ENCODE measurements around the gene TPPP3. TPM values are rescaled to one million over a fixed set of nuclear protein-coding genes. Genes with fewer than 3 reads are reported as not detected.

TPPP3 gene
- under 1 TPM in 1 of 2 donors, not detected in 1; 0.31 TPM for total RNA-seq

DNA sequence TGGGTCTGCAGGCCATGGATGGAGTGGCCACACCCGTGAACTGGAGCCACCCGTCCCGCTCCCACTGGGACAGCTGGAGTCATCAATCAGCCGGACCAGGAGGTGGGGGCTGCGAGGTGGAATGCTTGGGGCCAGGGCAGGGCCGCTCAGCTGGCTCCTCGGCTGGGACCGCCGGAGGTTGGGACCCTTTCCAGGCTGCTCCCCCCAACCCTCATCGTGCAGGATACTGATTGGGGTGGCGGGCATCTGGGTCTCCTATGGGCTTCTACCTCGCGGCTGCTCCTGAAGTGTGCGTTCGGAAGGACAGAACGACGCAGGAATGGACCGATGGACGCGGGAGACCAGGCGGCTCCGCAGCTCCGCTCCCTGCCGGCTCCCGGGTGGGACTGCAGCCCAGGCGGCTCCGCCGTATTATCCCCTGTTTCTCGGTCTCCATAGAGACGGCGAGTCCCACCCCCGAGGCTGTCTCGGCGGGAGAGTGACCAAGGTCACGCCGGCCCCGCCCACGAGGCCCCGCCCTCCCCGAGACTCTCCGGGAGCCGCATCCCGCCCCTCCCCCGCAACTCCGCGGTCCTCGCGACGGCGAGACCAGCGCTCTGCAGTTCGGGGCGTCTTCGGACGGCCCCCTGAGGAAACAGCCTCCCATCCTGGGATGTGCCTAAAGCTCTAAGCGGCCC lies at the start of gene TPPP3:
Gene TPPP3, minus strand, starts transcription at position 388 of the 677 bp plus-strand sequence. CDS start 2,387 bp downstream, outside the sequence.
- peaks cover 14 to 18% of the 10 kb centered on the region in 2 donors for H3K27me3 Mint-ChIP-seq
- ATAC-seq = peak; percentile 48 to 72
- H3K9me3 Mint-ChIP-seq = no peaks in the 10 kb centered on the region
- DNase-seq (ENCODE audit: low spot score) = peak; percentile 65
- H3K36me3 Mint-ChIP-seq = no peaks in the 10 kb centered on the region
- H3K4me3 Mint-ChIP-seq = peak within 1 kb of the TSS; percentile 78
- H3K4me1 Mint-ChIP-seq (ENCODE audit: low read depth in 2 of 2) = peaks cover 6 to 8% of the 10 kb centered on the region in 2 donors
- H3K27ac Mint-ChIP-seq = no peak within 1 kb of the TSS

DNA sequence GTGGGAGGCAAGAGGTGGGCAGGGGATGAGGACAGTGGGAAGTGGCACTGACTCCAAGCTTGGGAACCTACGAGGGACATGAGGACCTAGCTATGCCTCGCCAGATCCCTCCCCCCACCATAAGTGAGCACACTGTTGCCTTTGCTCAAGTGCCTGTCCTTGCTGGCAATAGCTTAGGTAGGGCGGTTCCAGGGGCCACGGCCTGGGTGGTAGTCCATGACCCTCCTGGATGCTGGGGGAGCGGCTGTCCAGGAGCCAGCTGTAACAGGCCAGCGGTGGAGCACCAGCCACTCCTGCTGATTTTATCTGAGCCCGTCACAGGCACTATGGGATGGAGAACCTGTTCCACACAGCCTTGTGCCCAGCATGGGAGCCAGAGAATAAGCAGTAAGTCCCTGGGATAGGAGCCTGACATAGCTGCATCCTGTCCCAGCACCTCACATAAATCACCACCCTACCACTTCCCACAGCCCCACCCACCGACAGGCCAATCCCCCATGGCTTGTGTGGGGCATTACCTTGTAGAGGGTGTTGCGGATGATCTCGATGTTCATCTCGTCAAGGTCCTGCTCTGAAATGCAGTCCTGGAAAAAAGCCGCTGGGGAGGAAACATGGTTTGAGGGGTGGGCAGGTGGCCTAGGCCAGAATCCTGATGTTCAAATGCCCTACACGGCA lies 49.4 kb upstream of the TPPP3 start:
- DNase-seq (ENCODE audit: low spot score) = no peak
- H3K27me3 Mint-ChIP-seq = no peaks in the 10 kb centered on the region
- H3K27ac Mint-ChIP-seq = no peak overlapping the region
- H3K36me3 Mint-ChIP-seq = peaks cover 6% of the 10 kb centered on the region
- peaks cover 9 to 28% of the 10 kb centered on the region in 2 donors for H3K4me1 Mint-ChIP-seq (ENCODE audit: low read depth in 2 of 2)
- H3K9me3 Mint-ChIP-seq = no peaks in the 10 kb centered on the region
- ATAC-seq = no peak
- no peak overlapping the region for H3K4me3 Mint-ChIP-seq

DNA sequence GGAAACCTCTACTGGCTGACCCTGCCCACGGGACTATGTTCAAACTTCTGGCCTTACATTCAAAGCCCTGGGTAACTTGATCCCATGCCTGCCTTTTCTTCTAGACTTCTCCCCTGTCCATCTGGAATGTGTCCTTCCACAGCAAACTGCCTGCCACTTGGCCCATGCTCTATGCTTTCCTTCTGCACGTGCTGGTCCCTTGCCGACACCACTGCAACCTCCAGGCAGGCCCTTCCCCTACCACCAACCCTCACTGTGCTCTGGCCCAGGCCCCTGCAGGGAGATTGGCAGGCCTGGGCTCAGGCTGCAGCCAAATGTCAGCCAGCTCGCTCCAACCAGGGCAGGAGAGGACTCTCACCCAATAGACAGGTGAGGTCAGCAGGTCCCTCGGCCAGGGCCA lies 48.6 kb upstream of the TPPP3 start:
- H3K9me3 Mint-ChIP-seq = no peaks in the 10 kb centered on the region
- H3K4me3 Mint-ChIP-seq = no peak overlapping the region
- H3K4me1 Mint-ChIP-seq (ENCODE audit: low read depth in 2 of 2) = peaks cover 17 to 33% of the 10 kb centered on the region in 2 donors
- DNase-seq (ENCODE audit: low spot score) (no peak), ATAC-seq (no peak)
- H3K27me3 Mint-ChIP-seq = no peaks in the 10 kb centered on the region
- no peak overlapping the region for H3K27ac Mint-ChIP-seq
- peaks cover 6% of the 10 kb centered on the region for H3K36me3 Mint-ChIP-seq

DNA sequence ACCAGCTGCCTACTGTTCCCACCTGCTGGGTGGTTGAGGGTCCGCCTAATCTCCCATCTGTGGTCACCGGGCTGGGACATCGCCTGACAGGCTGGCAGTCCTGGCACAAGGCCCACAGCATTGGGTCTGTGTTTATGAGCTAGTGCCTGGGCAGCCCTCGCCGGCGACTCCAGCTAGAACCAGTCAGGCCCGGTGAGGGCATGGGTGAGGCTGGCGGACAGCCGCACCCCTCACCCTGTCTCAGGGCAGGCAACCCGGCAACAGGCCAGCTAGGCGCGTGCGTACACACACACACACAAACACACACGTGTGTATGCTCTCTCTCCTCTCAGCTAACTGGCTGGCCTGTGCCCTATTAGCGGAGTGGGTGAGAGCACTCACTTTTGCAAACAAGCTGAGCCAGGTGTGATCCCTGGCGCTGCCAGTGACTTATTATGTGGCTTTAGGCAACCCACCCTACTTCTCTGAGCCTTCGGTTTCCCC lies 48.0 kb upstream of the TPPP3 start:
- no peaks in the 10 kb centered on the region for H3K9me3 Mint-ChIP-seq
- no peak overlapping the region for H3K4me3 Mint-ChIP-seq
- peaks cover 17 to 30% of the 10 kb centered on the region in 2 donors for H3K4me1 Mint-ChIP-seq (ENCODE audit: low read depth in 2 of 2)
- no peak overlapping the region for H3K27ac Mint-ChIP-seq
- no peak for DNase-seq (ENCODE audit: low spot score)
- ATAC-seq = no peak
- no peaks in the 10 kb centered on the region for H3K27me3 Mint-ChIP-seq
- peaks cover 6% of the 10 kb centered on the region for H3K36me3 Mint-ChIP-seq

DNA sequence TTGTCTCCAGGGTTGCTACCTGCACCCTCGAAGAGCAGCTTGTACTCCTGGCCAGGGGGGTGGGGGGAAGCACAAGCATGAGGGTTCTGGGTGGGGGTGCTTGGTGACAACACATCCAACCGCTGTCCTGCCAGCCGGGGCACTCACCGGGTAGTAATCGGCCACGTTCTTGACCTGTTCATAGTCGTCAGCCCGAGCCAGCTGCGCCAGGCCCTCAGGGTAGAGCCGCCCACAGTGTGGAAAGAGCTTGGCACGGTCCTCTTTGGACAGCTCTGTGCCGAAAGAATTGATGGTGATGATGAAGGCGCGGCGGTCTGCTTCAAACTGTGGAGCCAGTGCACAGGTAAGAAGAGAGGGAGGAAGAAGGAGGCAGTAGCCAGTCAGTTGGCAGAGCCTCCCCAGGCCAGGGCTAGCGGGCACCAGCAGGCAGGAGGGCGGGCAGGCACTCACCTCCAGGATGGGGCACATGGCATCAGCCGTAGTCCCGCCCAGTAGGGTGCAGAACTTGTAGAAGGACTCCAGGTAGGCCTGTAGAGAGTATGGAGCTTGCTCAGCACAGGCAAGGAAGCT lies 45.6 kb upstream of the TPPP3 start:
- Mint-ChIP-seq H3K27ac (no peak overlapping the region), H3K4me1 (ENCODE audit: low read depth in 2 of 2) (peaks cover 17 to 27% of the 10 kb centered on the region in 2 donors), H3K36me3 (peaks cover 6% of the 10 kb centered on the region), H3K4me3 (no peak overlapping the region), H3K9me3 (no peaks in the 10 kb centered on the region), H3K27me3 (no peaks in the 10 kb centered on the region)
- DNase-seq (ENCODE audit: low spot score) = no peak
- ATAC-seq = no peak

DNA sequence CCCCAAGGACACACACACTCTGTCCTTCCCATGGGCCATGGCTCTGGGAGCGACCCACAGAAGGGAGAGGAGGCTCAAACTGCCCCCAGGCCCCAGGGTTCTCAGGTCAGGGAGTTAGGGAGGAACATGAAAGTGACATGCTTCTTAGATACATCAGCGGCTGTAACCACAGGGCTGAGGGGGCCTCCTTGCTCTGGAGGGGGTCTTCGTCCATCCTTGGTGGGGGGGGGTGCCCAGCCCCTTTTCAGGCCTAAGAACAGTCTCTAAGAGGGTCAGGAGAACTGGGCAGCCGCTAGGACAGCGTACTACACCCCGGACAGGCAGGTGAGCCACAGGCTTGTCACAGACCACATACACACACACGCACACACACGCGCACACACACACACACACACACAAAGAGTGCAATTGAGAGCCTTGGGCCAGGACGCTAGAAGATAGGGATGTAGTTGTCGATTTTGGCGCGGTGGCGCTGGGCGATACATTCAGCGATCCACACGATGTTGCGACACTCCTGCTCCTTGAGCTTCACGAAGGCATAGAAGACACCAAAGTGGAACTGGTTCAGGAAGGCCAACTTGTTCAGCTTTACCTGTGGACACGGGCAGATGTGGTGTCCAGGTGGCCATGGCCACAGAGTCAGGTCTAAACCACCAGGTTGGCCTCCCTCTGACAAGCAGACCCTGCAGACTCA lies 44.9 kb upstream of the TPPP3 start:
- Mint-ChIP-seq H3K36me3 (peaks cover 6% of the 10 kb centered on the region), H3K27ac (peak overlapping the region in 1 of 2 donors; percentile 75)
- DNase-seq (ENCODE audit: low spot score) = no peak

DNA sequence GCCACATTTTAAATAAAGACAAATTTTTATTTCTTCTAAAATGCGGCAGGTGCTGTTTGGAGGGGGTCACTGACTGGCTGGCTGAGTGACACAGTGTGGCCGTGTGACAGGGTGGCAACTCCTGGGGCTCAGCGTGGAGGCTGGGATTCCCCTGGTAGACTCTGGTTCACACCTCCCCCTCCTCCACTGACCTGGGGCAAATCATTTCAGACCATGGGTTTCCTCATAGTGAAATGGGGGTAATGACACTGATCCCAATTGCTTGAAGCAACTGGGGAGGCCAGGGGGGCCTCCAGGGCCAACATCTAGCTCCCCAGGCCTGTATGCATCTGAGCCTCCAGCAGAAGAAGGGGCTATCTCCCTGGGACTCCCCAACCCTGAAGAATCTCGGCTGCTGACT lies 44.2 kb upstream of the TPPP3 start:
- Mint-ChIP-seq H3K36me3 (peaks cover 6% of the 10 kb centered on the region), H3K4me3 (peak overlapping the region; percentile 31), H3K27ac (peak overlapping the region in 1 of 2 donors; percentile 75), H3K9me3 (no peaks in the 10 kb centered on the region), H3K4me1 (ENCODE audit: low read depth in 2 of 2) (peaks cover 17 to 24% of the 10 kb centered on the region in 2 donors), H3K27me3 (peaks cover under 1 to 4% of the 10 kb centered on the region in 2 donors)
- DNase-seq (ENCODE audit: low spot score) = peak; percentile 83
- ATAC-seq = peak; percentile 89 to 92

More for the DNA sequence above, 44.9 kb upstream of the TPPP3 start:
- Mint-ChIP-seq H3K27me3 (peaks cover 0 to 2% of the 10 kb centered on the region in 2 donors), H3K4me1 (ENCODE audit: low read depth in 2 of 2) (peaks cover 17 to 24% of the 10 kb centered on the region in 2 donors), H3K4me3 (peak overlapping the region; percentile 31), H3K9me3 (no peaks in the 10 kb centered on the region)
- ATAC-seq = no peak

DNA sequence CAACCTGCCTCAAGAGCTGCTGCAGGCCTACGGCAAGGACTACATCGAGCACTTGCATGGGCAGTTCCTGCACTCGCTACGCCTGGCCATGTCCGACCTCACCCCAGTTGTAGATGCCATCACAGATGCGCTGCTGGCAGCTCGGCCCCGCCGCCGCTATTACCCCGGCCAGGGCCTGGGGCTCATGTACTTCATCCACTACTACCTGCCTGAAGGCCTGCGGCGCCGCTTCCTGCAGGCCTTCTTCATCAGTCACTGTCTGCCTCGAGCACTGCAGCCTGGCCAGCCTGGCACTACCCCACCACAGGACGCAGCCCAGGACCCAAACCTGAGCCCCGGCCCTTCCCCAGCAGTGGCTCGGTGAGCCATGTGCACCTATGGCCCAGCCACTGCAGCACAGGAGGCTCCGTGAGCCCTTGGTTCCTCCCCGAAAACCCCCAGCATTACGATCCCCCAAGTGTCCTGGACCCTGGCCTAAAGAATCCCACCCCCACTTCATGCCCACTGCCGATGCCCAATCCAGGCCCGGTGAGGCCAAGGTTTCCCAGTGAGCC lies 43.4 kb upstream of the TPPP3 start:
- ATAC-seq (no peak), DNase-seq (ENCODE audit: low spot score) (no peak)
- Mint-ChIP-seq H3K36me3 (peaks cover 6% of the 10 kb centered on the region), H3K9me3 (no peaks in the 10 kb centered on the region), H3K27ac (peak overlapping the region in 1 of 2 donors; percentile 75), H3K4me3 (no peak overlapping the region), H3K4me1 (ENCODE audit: low read depth in 2 of 2) (peaks cover 17 to 22% of the 10 kb centered on the region in 2 donors), H3K27me3 (peaks cover 6 to 7% of the 10 kb centered on the region in 2 donors)

DNA sequence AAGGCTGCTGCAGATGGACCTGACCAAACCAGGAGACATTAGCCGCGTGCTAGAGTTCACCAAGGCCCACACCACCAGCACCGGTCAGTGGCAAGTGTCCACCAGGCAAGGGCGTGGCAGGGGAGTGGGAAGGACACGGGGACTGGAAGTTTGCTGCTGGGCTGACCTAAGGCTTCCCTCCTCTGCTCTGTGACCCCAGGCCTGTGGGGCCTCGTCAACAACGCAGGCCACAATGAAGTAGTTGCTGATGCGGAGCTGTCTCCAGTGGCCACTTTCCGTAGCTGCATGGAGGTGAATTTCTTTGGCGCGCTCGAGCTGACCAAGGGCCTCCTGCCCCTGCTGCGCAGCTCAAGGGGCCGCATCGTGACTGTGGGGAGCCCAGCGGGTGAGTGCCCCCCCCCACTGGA lies 42.5 kb upstream of the TPPP3 start:
- Mint-ChIP-seq H3K27me3 (peaks cover 6 to 7% of the 10 kb centered on the region in 2 donors), H3K4me3 (no peak overlapping the region), H3K27ac (no peak overlapping the region), H3K4me1 (ENCODE audit: low read depth in 2 of 2) (peaks cover 17 to 22% of the 10 kb centered on the region in 2 donors), H3K36me3 (peaks cover 6% of the 10 kb centered on the region), H3K9me3 (no peaks in the 10 kb centered on the region)
- DNase-seq (ENCODE audit: low spot score) (no peak), ATAC-seq (no peak)

DNA sequence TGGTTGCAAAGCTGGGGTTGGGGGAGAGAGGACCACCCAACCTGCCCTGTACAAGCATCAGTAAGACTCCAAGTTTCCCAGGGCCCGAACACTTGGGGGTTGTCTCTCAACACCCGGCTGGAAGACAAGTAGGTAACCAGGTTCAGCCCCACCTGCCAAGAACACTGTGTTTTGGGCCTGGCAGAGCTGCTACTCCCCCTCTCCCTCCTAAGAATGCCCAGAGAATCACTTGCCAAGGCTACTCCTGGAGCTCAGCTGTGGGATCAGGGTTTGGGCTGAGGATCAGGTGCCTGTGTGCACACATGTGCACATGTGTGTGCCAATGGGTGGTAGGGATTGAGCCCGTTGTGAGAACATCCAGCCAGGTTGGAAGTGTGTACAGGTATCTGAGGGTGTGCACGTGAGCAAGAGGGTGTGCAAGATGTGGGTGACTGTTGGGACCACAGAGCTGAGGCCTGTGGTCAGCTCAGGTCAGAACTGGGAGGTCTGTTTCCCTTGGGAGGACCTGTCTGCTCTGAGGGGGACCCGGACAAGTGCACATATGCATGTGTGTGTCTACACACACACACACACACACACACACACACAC lies 39.9 kb upstream of the TPPP3 start:
- H3K36me3 Mint-ChIP-seq = no peaks in the 10 kb centered on the region
- DNase-seq (ENCODE audit: low spot score) (no peak), ATAC-seq (no peak)
- H3K4me1 Mint-ChIP-seq (ENCODE audit: low read depth in 2 of 2) = peaks cover 15 to 21% of the 10 kb centered on the region in 2 donors
- H3K27ac Mint-ChIP-seq = no peak overlapping the region
- peaks cover 17 to 23% of the 10 kb centered on the region in 2 donors for H3K27me3 Mint-ChIP-seq
- no peak overlapping the region for H3K4me3 Mint-ChIP-seq
- H3K9me3 Mint-ChIP-seq = no peaks in the 10 kb centered on the region

DNA sequence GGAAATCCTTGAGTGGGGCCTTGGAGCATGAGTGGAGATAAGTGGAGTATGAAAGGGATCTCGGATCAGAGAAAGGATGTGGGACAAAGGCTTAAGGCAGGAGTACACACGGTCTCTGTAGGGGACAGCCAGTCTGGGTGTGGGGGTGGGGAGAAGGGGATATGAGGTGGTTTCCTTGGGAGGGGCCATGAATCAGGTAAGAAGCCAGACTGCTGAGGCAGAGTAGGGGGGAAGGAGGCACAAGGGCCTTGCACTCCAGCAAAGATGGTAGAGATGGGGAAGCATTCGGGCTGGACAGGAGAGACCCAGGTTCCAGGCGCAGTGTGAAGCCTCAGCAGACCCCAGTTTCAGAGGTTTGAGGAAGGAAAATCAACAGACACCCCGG lies 39.2 kb upstream of the TPPP3 start:
- peaks cover 10 to 17% of the 10 kb centered on the region in 2 donors for H3K4me1 Mint-ChIP-seq (ENCODE audit: low read depth in 2 of 2)
- H3K27me3 Mint-ChIP-seq = peaks cover 17 to 23% of the 10 kb centered on the region in 2 donors
- DNase-seq (ENCODE audit: low spot score) (no peak), ATAC-seq (no peak)
- no peak overlapping the region for H3K27ac Mint-ChIP-seq
- no peaks in the 10 kb centered on the region for H3K36me3 Mint-ChIP-seq
- no peak overlapping the region for H3K4me3 Mint-ChIP-seq
- H3K9me3 Mint-ChIP-seq = no peaks in the 10 kb centered on the region

DNA sequence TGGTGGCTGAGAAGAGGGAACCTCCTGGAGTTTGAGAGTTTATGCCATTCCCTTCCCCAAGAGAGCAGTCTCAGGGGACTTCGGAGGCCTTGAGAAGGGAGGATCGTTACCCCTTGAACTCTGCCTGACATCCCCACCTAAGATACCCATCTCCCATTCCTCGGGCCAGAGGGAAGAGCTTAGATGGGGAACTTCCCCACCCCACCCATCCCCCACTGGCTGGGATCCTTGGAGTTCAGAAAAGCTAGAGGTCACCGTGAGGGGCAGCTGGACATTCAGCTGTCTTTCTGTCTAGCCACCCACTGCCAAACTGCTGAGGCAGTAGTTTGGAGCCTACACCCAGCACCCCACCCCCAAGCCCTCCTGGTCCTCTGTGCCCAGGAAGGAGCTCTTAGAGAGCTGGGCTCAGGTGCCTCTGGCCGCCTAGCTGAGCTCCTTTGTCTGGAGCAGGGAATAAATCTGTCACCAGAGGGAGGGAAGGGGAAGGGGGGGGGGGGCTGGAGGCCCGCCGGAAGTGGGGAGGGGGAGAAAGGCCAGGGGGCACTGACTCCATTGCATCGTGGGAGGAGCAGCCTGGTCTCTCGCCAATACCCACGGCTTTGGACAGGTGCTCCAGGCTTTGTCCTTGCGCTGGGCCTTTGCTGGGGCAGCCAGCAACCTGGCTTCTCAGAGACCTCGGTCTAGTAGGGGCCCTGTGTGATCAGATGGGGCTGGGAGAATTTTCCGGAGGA lies 38.6 kb upstream of the TPPP3 start:
- no peak for ATAC-seq
- DNase-seq (ENCODE audit: low spot score) = no peak
- no peak overlapping the region for H3K4me3 Mint-ChIP-seq
- no peaks in the 10 kb centered on the region for H3K9me3 Mint-ChIP-seq
- peaks cover 4 to 12% of the 10 kb centered on the region in 2 donors for H3K4me1 Mint-ChIP-seq (ENCODE audit: low read depth in 2 of 2)
- H3K27me3 Mint-ChIP-seq = peaks cover 23 to 26% of the 10 kb centered on the region in 2 donors
- H3K27ac Mint-ChIP-seq = no peak overlapping the region
- no peaks in the 10 kb centered on the region for H3K36me3 Mint-ChIP-seq
